Measurements from ENCODE around the gene SRXN1.

Gene SRXN1

GRCh38 chr20:634148-634925 lies 18.7 kb downstream of the SRXN1 start:
- no peak for DNase-seq

- no peak for DNase-seq
Observed at GRCh38 chr20:631101-631500, 21.9 kb downstream of the SRXN1 start.

GRCh38 chr20:626579-626978 lies 26.4 kb downstream of the SRXN1 start:
- no peak for DNase-seq

GRCh38 chr20:625360-625932 lies 27.6 kb downstream of the SRXN1 start:
- DNase-seq: peak; percentile 8

GRCh38 chr20:623704-624103 lies 29.3 kb downstream of the SRXN1 start:
- no peak for DNase-seq

- no peak for DNase-seq
Observed at GRCh38 chr20:623021-623420, 30.0 kb downstream of the SRXN1 start.

GRCh38 chr20:622161-622560 lies 30.8 kb downstream of the SRXN1 start:
- no peak for DNase-seq

- DNase-seq: no peak
Observed at GRCh38 chr20:621125-621756, 31.8 kb downstream of the SRXN1 start.

GRCh38 chr20:620246-620645 lies 32.8 kb downstream of the SRXN1 start:
- no peak for DNase-seq

GRCh38 chr20:618980-619379 lies 34.0 kb downstream of the SRXN1 start:
- no peak for DNase-seq

- DNase-seq: no peak
Observed at GRCh38 chr20:617934-618690, 34.9 kb downstream of the SRXN1 start.

- no peak for DNase-seq
Observed at GRCh38 chr20:615514-615913, 37.5 kb downstream of the SRXN1 start.

- DNase-seq: no peak
Observed at GRCh38 chr20:611843-612185, 41.2 kb downstream of the SRXN1 start.

- no peak for DNase-seq
Observed at GRCh38 chr20:611047-611842, 41.8 kb downstream of the SRXN1 start.

- DNase-seq: peak; percentile 59
Observed at GRCh38 chr20:610130-611046, 42.6 kb downstream of the SRXN1 start, which contains the start of gene TCF15. TCF15 (minus strand) TSS chr20:610309; CDS start chr20:610237, 72 bp downstream.

- no peak for DNase-seq
Observed at GRCh38 chr20:609371-609964, 43.5 kb downstream of the SRXN1 start.

- DNase-seq: no peak
Observed at GRCh38 chr20:608970-609369, 44.0 kb downstream of the SRXN1 start.

- no peak for DNase-seq
Observed at GRCh38 chr20:607476-607875, 45.5 kb downstream of the SRXN1 start.

GRCh38 chr20:605237-605636 lies 47.8 kb downstream of the SRXN1 start:
- no peak for DNase-seq

GRCh38 chr20:603116-603640 lies 49.8 kb downstream of the SRXN1 start:
- DNase-seq: no peak

Data from KG1 (cell line).